Skeletal muscle satellite cell (primary cell): ENCODE data around the gene REPS1.
"Not testable (repeated sequence)": the region's sequence is repeated elsewhere in the genome, so short reads cannot be mapped to it uniquely, and the experiment has no call there.

Experiments used
- H3K27me3 ChIP-seq: 2 replicates; pipeline ENCODE4 v1.7.0; 2013; ENCODE audit warnings: low read length; ENCODE audit not compliant: control insufficient read depth, insufficient read depth
- H3K36me3 ChIP-seq: 2 replicates; pipeline ENCODE4 v1.7.0; 2013; ENCODE audit warnings: mild to moderate bottlenecking, control low read depth, low read length; ENCODE audit not compliant: insufficient read depth
- H3K4me1 ChIP-seq: 2 replicates; pipeline ENCODE4 v1.7.0; 2013; ENCODE audit warnings: low read length; ENCODE audit not compliant: control insufficient read depth, insufficient read depth
- H3K4me2 ChIP-seq: 2 replicates; pipeline ENCODE4 v1.7.0; 2013; ENCODE audit warnings: mild to moderate bottlenecking, low read length
- H3K4me3 ChIP-seq: 2 replicates; pipeline ENCODE4 v1.7.0; 2013; ENCODE audit warnings: low read length
- H3K9ac ChIP-seq: 2 replicates; pipeline ENCODE4 v1.7.0; 2013; ENCODE audit warnings: mild to moderate bottlenecking, low read depth, low read length, moderate library complexity
- H3K9me3 ChIP-seq: replicated peaks from 2 replicates; pipeline ENCODE4 v1.7.0; 2013; ENCODE audit warnings: mild to moderate bottlenecking, control low read depth, low read length

The REPS1 gene

DNA sequence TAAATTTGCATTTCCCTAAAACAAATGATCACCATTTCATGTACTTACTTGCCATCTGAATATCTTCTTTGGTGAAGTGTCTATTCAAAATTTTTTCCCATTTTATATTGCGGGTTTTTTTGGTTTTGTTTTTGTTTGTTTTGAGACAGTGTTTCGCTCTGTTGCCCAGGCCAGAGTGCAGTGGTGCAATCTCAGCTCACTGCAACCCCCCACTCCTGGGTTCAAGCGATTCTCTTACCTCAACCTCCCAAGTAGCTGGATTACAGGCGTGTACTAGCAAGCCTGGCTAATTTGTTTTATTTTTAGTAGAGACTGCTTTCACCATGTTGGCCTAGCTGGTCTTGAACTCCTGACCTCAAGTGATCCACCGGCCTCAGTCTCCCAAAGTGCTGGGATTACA, 9.1 kb upstream of the REPS1 start:
- Histone ChIP-seq H3K9ac (no peak overlapping the region), H3K4me3 (no peak overlapping the region), H3K36me3 (no peaks in the 10 kb centered on the region), H3K4me2 (no peak overlapping the region), H3K27me3 (no peaks in the 10 kb centered on the region), H3K9me3 (no peaks in the 10 kb centered on the region), H3K4me1 (no peaks in the 10 kb centered on the region)

DNA sequence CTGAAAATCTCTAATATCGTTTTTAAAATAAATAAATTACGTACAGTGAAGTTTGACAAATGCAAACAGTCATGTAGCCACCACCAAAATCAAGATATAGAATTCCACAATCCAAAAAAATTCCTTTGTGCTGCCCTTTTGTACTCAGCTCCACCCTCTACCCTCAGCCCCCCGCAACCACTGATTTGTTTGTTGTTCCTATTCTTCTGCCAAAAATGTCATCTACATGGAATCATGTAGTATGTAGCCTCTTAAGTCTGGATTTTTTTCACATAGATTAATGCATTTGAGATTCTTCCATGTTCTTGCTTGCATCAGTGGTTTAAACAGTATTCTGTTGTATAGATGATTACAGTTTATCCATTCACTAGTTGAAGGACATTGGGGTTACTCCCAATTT, 8.5 kb upstream of the REPS1 start:
- Histone ChIP-seq H3K9ac (no peak overlapping the region), H3K36me3 (no peaks in the 10 kb centered on the region), H3K4me3 (no peak overlapping the region), H3K27me3 (no peaks in the 10 kb centered on the region), H3K4me1 (no peaks in the 10 kb centered on the region), H3K9me3 (no peaks in the 10 kb centered on the region), H3K4me2 (no peak overlapping the region)

DNA sequence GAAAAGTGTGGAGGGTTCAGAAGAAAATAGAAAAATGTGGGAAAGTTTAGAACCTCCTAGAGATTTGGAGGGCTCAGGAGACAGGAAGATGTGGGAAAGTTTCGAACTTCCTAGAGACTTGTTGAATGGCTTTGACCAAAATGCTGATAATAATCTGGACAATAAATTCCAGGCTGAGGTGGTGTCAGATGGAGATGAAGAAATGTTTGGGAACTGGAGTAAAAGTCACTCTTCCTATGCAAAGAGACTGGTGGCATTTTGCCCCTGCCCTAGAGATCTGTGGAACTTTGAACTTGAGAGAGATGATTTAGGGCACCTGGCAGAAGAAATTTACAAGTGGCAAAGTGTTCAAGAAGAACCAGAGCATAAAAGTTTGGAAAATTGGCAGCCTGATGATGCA, 5.4 kb upstream of the REPS1 start:
- H3K36me3 ChIP-seq, H3K27me3 ChIP-seq, H3K4me1 ChIP-seq, H3K9me3 ChIP-seq, H3K4me3 ChIP-seq, H3K4me2 ChIP-seq, H3K9ac ChIP-seq: not testable (repeated sequence)

DNA sequence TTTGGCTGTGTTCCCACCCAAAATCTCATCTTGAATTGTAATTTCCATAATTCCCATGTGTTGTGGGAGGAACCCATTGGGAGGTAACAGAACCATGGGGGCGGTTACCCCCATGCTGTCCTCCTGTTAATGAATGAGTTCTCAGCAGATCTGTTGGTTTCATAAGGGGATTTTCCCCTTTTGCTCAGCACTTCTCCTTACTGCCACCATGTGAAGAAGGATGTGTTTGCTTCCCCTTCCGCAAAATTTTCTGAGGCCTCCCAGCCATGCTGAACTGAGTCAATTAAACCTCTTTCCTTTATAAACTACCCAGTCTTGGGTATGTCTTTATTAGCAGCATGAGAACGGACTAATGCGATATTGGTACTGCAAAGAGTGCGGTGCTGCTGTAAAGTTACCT, 4.9 kb upstream of the REPS1 start:
- H3K9me3 ChIP-seq, H3K4me2 ChIP-seq, H3K4me1 ChIP-seq, H3K9ac ChIP-seq, H3K4me3 ChIP-seq, H3K36me3 ChIP-seq, H3K27me3 ChIP-seq: not testable (repeated sequence)

DNA sequence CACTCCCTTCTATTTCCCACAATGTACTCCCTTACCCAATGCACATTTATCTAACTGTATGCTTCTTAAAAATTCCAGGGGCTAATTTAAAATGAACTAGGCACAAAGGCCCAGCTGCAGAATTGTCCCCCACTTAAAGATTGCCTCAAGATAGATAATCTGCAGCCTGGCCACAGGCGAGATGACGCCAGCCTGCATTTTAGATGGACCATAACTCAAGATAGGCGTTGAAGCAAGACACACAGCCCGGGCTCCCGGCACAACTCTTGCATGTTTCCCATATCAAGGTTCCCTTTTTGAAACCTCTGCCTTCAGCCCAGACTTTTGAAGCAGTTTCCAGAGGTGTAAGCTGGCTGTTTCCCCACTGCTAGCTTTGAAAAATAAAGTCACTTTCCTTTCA, 3.2 kb upstream of the REPS1 start:
- Histone ChIP-seq H3K4me1 (peaks cover 4% of the 10 kb centered on the region), H3K4me3 (no peak overlapping the region), H3K9ac (no peak overlapping the region), H3K27me3 (no peaks in the 10 kb centered on the region), H3K4me2 (no peak overlapping the region), H3K9me3 (no peaks in the 10 kb centered on the region), H3K36me3 (no peaks in the 10 kb centered on the region)

DNA sequence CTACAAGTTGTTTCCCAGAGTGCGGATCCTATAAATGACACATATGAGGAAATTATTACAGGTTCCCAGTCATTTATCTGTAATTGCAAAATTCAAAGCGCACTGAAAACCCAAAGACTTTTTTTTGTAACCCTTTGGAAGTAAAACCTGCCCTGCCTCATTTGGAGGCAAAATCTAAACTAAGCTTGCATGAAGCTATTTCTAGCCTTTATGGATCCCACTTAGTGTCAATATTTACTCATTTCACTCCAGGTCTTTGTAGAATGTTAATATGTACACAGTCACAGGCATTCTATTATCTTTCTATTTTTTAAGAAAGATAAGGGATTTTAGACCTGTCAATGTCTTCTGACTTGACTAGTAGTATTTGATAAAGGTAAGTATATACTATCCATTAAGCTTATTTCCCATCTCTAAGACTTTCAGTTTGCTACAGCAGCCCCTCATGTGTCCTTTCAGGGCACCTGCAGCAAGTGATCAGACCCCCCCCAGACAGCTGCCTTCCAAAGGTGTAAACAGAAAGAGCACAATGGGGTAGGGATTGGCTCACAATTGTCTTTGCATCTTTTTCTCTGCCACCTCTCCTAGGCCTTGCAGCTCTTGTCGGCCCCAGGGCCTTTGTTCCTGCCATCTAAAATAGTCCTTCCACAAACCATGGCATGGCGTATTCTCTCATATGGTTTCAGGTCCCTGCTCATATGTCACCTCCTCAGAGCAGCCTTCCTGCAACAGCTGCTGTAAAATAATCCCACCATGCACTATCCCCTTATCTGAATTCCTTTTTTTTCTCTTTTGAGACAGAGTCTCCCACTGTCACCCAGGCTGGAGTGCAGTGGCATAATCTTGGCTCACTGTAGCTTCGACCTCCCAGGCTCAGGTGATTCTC, 1.3 kb upstream of the REPS1 start:
- Histone ChIP-seq H3K4me3 (no peak overlapping the region), H3K4me1 (peaks cover 20% of the 10 kb centered on the region), H3K27me3 (no peaks in the 10 kb centered on the region), H3K4me2 (no peak overlapping the region), H3K9me3 (no peaks in the 10 kb centered on the region), H3K36me3 (no peaks in the 10 kb centered on the region), H3K9ac (no peak overlapping the region)

DNA sequence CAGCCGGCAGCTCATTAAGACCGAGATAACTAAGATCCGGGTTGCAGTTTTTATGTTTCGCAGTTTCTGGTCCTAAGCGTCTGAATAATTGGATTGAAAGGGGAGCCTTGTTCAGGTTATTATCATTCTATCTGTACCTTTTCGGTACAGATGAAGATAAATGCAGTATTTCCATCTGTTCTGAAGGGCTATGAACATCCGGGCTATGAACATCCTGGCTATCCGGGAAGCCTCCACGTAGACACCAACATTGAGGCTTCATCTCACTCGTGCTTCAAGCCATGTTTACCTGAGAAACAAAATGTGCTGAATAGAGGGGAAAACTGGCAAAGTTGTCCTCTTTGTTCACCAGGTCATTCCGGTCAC, 399 bp upstream of the REPS1 start:
- no peaks in the 10 kb centered on the region for H3K27me3 ChIP-seq
- peak overlapping the region; percentile 85 for H3K4me2 ChIP-seq
- no peaks in the 10 kb centered on the region for H3K9me3 ChIP-seq
- peak overlapping the region; percentile 98 for H3K9ac ChIP-seq
- H3K4me3 ChIP-seq: peak overlapping the region; percentile 91
- peaks cover 27% of the 10 kb centered on the region for H3K4me1 ChIP-seq
- no peaks in the 10 kb centered on the region for H3K36me3 ChIP-seq

DNA sequence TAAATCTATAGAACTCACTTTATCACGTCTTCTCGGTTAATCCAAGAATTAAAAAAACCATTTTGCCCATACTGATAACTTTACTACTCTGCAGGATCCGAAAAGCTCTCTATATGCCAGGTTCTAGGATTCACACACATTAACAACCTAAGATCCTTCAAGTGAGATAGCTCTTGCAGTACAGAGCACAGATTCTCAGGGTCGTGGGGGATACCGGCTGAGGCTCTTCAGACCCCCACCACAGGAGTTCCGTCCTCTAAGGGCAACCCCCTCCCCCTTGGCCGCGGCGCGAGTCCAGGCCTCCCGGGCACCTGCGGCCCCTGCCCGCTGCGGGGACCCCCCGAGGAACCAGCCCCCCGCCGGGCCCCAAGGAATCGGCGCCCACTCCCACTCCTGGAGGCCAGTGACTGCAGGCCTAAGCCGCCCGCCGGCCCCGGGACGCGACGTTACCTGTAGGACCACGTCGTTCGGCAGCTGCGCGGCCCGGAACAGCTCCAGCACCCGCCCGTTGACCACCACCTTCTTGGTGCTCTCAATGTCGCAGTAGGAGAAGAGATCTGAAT, 892 bp downstream of the REPS1 start:
- Histone ChIP-seq H3K9ac (peak overlapping the region; percentile 98), H3K4me1 (peaks cover 35% of the 10 kb centered on the region), H3K4me2 (peak overlapping the region; percentile 85), H3K36me3 (no peaks in the 10 kb centered on the region), H3K27me3 (no peaks in the 10 kb centered on the region), H3K9me3 (no peaks in the 10 kb centered on the region), H3K4me3 (peak overlapping the region; percentile 91)

DNA sequence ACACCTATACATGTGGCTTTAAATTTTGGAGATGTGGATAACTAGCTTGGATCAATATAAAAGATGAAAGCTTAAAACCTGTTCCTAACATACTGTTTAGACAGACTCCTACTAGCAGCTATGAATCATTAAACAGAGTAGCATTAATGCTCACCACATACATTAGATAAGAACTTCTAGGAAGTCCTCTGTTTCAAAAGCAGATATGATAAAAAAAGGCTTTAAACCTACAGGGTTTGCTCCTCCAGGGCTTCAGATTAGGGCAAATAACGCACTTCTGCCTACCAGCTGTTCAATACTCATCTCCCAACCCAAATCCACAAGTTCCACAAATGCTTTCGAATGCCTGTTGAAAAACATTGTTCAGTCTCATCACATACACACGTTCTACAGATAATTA, 1.5 kb downstream of the REPS1 start:
- H3K4me3 ChIP-seq: peak overlapping the region; percentile 91
- H3K27me3 ChIP-seq: no peaks in the 10 kb centered on the region
- peaks cover 41% of the 10 kb centered on the region for H3K4me1 ChIP-seq
- H3K36me3 ChIP-seq: no peaks in the 10 kb centered on the region
- peak overlapping the region; percentile 98 for H3K9ac ChIP-seq
- peak overlapping the region; percentile 85 for H3K4me2 ChIP-seq
- no peaks in the 10 kb centered on the region for H3K9me3 ChIP-seq

DNA sequence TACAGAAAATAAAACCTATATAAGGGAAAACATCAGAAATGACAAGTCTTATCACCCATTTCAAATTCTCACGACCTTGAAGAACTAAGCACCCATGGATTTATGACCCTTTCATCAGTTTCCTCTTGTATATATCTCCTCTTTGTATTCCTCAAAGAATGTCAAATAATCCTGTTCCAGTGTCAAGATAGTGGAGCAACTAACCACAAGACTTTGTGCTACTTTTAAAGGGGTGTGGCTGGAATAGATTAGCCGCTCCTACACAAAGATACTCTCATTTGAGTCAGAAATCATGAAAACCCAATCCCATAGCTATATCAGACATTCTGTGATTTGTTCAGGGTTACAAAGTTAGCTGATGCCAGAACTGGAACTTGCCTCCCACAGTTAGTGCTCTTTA, 6.6 kb downstream of the REPS1 start:
- Histone ChIP-seq H3K27me3 (no peaks in the 10 kb centered on the region), H3K36me3 (no peaks in the 10 kb centered on the region), H3K9me3 (no peaks in the 10 kb centered on the region), H3K9ac (no peak overlapping the region), H3K4me1 (peaks cover 53% of the 10 kb centered on the region), H3K4me3 (no peak overlapping the region), H3K4me2 (no peak overlapping the region)

DNA sequence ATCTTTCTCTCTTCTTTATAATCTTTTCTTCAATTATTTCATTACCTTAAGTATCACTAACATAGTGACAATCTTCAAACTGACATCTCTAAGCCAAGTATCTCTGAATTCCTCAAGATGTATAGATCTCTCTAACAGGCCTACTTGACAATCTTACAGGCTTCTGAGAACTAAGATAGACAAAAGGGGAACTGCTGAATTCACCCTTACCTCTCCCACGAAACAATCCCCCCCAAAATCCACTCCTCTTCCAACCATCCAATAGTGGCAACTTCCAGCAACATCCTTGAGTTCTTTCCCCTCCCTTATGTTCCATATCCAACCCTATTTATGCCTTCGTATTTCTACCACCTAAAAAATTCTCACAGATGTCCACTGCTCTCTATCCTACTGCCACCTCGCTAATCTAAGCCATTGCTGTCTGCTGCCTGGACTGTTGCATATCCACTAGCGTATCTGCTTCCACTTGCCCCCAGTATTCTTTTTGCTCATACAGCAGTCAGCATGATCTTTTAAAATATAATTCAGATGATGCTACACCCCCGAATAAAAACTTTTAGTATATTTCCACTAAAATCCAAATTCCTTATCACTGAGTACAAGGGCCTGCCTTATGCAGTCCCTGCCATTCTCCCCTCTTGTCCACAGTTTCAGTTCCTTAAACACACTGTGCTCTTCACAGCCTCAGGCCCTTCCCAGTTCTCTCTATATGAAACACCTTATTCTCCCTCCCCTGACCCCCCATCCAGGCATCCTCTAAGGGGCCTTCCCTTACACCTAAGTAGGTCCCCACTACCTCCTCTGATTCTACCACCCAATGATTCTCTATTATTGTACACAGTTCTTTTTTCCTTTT, 8.0 kb downstream of the REPS1 start:
- no peak overlapping the region for H3K4me3 ChIP-seq
- no peak overlapping the region for H3K9ac ChIP-seq
- peaks cover 43% of the 10 kb centered on the region for H3K4me1 ChIP-seq

More for the DNA sequence above, 8.0 kb downstream of the REPS1 start:
- no peaks in the 10 kb centered on the region for H3K36me3 ChIP-seq
- no peaks in the 10 kb centered on the region for H3K9me3 ChIP-seq
- H3K27me3 ChIP-seq: no peaks in the 10 kb centered on the region
- H3K4me2 ChIP-seq: peak overlapping the region; percentile 12
